ENCODE data around the gene HSPA12B.
"Not testable (repeated sequence)": the region's sequence is repeated elsewhere in the genome, so short reads cannot be mapped to it uniquely, and the experiment has no call there.

Gene HSPA12B

GRCh38 chr20:3785240-3786125, 53.0 kb downstream of the HSPA12B start:
- peak overlapping the region; percentile 83 for H3K27ac ChIP-seq
- ChIA-PET CTCF (interaction anchor here (1.0 to 3.5 kb wide), 5 partner anchors 7 to 69 kb away, joined by 3 to 32 read pairs (median 3); partner anchors contain the start of gene AP5S1), POLR2A (ENCODE audit: low non-redundant PET) (interaction anchor here (1.1 to 1.9 kb wide), 2 partner anchors 18 to 35 kb away, joined by 4 read pairs; partner anchors contain the start of genes ADISSP and AP5S1)
- TF ChIP-seq, protein P1, sequence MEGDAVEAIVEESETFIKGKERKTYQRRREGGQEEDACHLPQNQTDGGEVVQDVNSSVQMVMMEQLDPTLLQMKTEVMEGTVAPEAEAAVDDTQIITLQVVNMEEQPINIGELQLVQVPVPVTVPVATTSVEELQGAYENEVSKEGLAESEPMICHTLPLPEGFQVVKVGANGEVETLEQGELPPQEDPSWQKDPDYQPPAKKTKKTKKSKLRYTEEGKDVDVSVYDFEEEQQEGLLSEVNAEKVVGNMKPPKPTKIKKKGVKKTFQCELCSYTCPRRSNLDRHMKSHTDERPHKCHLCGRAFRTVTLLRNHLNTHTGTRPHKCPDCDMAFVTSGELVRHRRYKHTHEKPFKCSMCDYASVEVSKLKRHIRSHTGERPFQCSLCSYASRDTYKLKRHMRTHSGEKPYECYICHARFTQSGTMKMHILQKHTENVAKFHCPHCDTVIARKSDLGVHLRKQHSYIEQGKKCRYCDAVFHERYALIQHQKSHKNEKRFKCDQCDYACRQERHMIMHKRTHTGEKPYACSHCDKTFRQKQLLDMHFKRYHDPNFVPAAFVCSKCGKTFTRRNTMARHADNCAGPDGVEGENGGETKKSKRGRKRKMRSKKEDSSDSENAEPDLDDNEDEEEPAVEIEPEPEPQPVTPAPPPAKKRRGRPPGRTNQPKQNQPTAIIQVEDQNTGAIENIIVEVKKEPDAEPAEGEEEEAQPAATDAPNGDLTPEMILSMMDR (conservative IDR thresholded peaks at IDR 0.05; ENCODE audit: low read depth), result no peak
- no peak for DNase-seq (ENCODE audit: low spot score)

- POLR2A ChIA-PET (ENCODE audit: low non-redundant PET), result interaction anchor here (1.1 kb wide), 1 partner anchor 34 kb away, joined by 4 read pairs; the partner anchor contains the start of gene AP5S1
- no peak for DNase-seq (ENCODE audit: low spot score)
- CTCF ChIA-PET, result interaction anchor here (0.7 to 3.5 kb wide), 7 partner anchors 8 to 285 kb away, joined by 3 to 32 read pairs (median 3); partner anchors contain the start of gene AP5S1
- TF ChIP-seq, protein P1 (conservative IDR thresholded peaks at IDR 0.05; ENCODE audit: low read depth), result no peak
- H3K27ac ChIP-seq, result peak overlapping the region; percentile 83
These were observed 53.6 kb downstream of the HSPA12B start for GRCh38 chr20:3786126-3786484.

GRCh38 chr20:3786665-3787323, 54.3 kb downstream of the HSPA12B start, which contains the start of gene CENPB:
Gene CENPB (minus strand): TSS chr20:3786740. CDS start chr20:3786483, 257 bp downstream.
- TF ChIP-seq, protein P1 (conservative IDR thresholded peaks at IDR 0.05; ENCODE audit: low read depth), result peak; percentile 99
- ChIA-PET POLR2A (ENCODE audit: low non-redundant PET) (interaction anchor here (0.6 to 1.0 kb wide), 2 partner anchors 9 to 34 kb away, joined by 3 to 6 read pairs; partner anchors contain the start of genes AP5S1 and CDC25B), CTCF (interaction anchor here (0.6 to 3.5 kb wide), 14 partner anchors 9 to 284 kb away, joined by 3 to 32 read pairs (median 4); partner anchors contain the start of gene AP5S1)
- peak within 1 kb of the TSS; percentile 83 for H3K27ac ChIP-seq
- DNase-seq (ENCODE audit: low spot score), result peak; percentile 92

- DNase-seq (ENCODE audit: low spot score), result no peak
- TF ChIP-seq, protein P1 (conservative IDR thresholded peaks at IDR 0.05; ENCODE audit: low read depth), result no peak
- ChIA-PET POLR2A (ENCODE audit: low non-redundant PET) (interaction anchor here (1.0 kb wide), 1 partner anchor 33 kb away, joined by 3 read pairs; the partner anchor contains the start of gene AP5S1), CTCF (interaction anchor here (0.6 to 3.5 kb wide), 11 partner anchors 8 to 111 kb away, joined by 3 to 32 read pairs (median 4); partner anchors contain the start of gene AP5S1)
- peak overlapping the region; percentile 36 for H3K27ac ChIP-seq
These were observed 55.0 kb downstream of the HSPA12B start for GRCh38 chr20:3787324-3788014.

GRCh38 chr20:3788685-3789155, 56.2 kb downstream of the HSPA12B start:
- TF ChIP-seq, protein P1 (conservative IDR thresholded peaks at IDR 0.05; ENCODE audit: low read depth), result no peak
- ChIA-PET POLR2A (ENCODE audit: low non-redundant PET) (no interaction called here), CTCF (interaction anchor here (0.6 to 1.4 kb wide), 3 partner anchors 32 to 112 kb away, joined by 4 to 5 read pairs (median 4); partner anchors contain the start of gene AP5S1)
- peak overlapping the region; percentile 37 for H3K27ac ChIP-seq
- DNase-seq (ENCODE audit: low spot score), result no peak

- ChIA-PET CTCF (interaction anchor here (0.6 kb wide), 1 partner anchor 31 kb away, joined by 5 read pairs; the partner anchor contains the start of gene AP5S1), POLR2A (ENCODE audit: low non-redundant PET) (interaction anchor here (0.7 kb wide), 1 partner anchor 23 kb away, joined by 4 read pairs; no protein-coding TSS in a partner anchor)
- DNase-seq (ENCODE audit: low spot score), result not testable (repeated sequence)
- H3K27ac ChIP-seq, result peak overlapping the region; percentile 37
These were observed 56.7 kb downstream of the HSPA12B start for GRCh38 chr20:3789201-3789600.

GRCh38 chr20:3794168-3794567, 61.7 kb downstream of the HSPA12B start:
- H3K27ac ChIP-seq, result peak overlapping the region; percentile 100

More at GRCh38 chr20:3794168-3794567, 61.7 kb downstream of the HSPA12B start:
- POLR2A ChIA-PET (ENCODE audit: low non-redundant PET); DNase-seq (ENCODE audit: low spot score): not testable (repeated sequence)
- CTCF ChIA-PET, result interaction anchor here (3.5 kb wide), 1 partner anchor 24 kb away, joined by 17 read pairs; no protein-coding TSS in a partner anchor

Measured in RWPE1 (cell line).